Kidney (tissue), 14 donors: ENCODE results near the gene PLA2G2C. TPM values are rescaled to one million over a fixed set of nuclear protein-coding genes. Genes with fewer than 3 reads are reported as not detected.

Source experiments
- DNase-seq, 5 donors: peaks; one replicate each; pipeline ENCODE4 v3.0.0-alpha.2; 2013 to 2020
- FAIRE-seq: peaks from 2 replicates; lab custom pipeline; 2012; peaks lifted over from hg19 to GRCh38; lab: Jason Lieb, UNC
- H3K27ac ChIP-seq, 2 donors: one replicate each; pipeline ENCODE4 v1.7.0; 2013; ENCODE audit warnings: low read depth in 2 of 2, low read length in 2 of 2, inconsistent platforms in 1 of 2
- H3K27me3 ChIP-seq: one replicate; pipeline ENCODE4 v1.7.1; 2013; ENCODE audit warnings: low read length, inconsistent platforms; ENCODE audit not compliant: control insufficient read depth, insufficient read depth
- H3K36me3 ChIP-seq, 3 donors: one replicate each; pipeline versions ENCODE4 v1.7.0 to v1.7.1; 2013; ENCODE audit warnings: low read length in 3 of 3, control low read depth in 1 of 3, inconsistent platforms in 1 of 3; ENCODE audit not compliant: insufficient read depth in 3 of 3, control insufficient read depth in 2 of 3
- H3K4me1 ChIP-seq, 3 donors: one replicate each; pipeline versions ENCODE4 v1.7.0 to v1.7.1; 2013; ENCODE audit warnings: low read length in 3 of 3, inconsistent platforms in 1 of 3, low read depth in 1 of 3; ENCODE audit not compliant: control insufficient read depth in 2 of 3, insufficient read depth in 2 of 3
- H3K4me3 ChIP-seq, 3 donors: one replicate each; pipeline versions ENCODE4 v1.7.0 to v1.8.1; 2013; ENCODE audit warnings: low read length in 3 of 3, control low read depth in 1 of 3, inconsistent platforms in 1 of 3
- H3K9ac ChIP-seq, 3 donors: one replicate each; pipeline versions ENCODE4 v1.7.0 to v1.7.1; 2013; ENCODE audit warnings: low read length in 3 of 3, control low read depth in 1 of 3, inconsistent platforms in 1 of 3
- H3K9me3 ChIP-seq, 3 donors: one replicate each; pipeline versions ENCODE4 v1.7.0 to v1.7.1; 2013; ENCODE audit warnings: low read length in 3 of 3, control low read depth in 1 of 3, inconsistent platforms in 1 of 3; ENCODE audit not compliant: control insufficient read depth in 2 of 3, insufficient read depth in 1 of 3
- CTCF ChIP-seq: IDR thresholded peaks from 3 replicates; pipeline ENCODE4 v1.5.1; 2012; ENCODE audit warnings: mild to moderate bottlenecking, moderate library complexity, borderline replicate concordance; ENCODE audit not compliant: insufficient read depth; ENCODE audit errors: extremely low read depth
- intact Hi-C: fragments of 100-400 bp; cut with DNase I; formaldehyde crosslinking; loops from one replicate; pipeline ENCODE4 v1.11.1; 2022
- polyA plus RNA-seq: library from polyadenylated mRNA; stranded (reverse); fragments of 350-450 nt; fragmentation: Illumina TruSeq; extraction: RNeasy Lipid Tissue Mini Kit (QIAGEN cat#74804); gene quantifications from one replicate; pipeline ENCODE4 v1.2.3, GENCODE V29; 2014; ENCODE audit warnings: low read depth, low replicate concordance; ENCODE audit not compliant: insufficient read depth
- total RNA-seq: library from RNA; stranded (reverse); fragmentation: NEBNext Ultra II Directional; extraction: Animal tissue kit (Norgen Biotek cat#: 25700); gene quantifications from one replicate; pipeline ENCODE4 v1.2.1, GENCODE V29; 2021
- donor health status: control.
- donor health status: control.
- donor health status: control.
- donor health status: control.
- donor health status: control.
- donor health status: DM: yes; HTN: yes; CAD: no.
- donor health status: Normal renal cell carcinoma (clear cell type).

The PLA2G2C gene
- total and polyA plus RNA-seq, 2 donors from 2014 or later = 0.31 TPM; not detected in 1

- Histone ChIP-seq H3K27ac (no peak overlapping the region), H3K9me3 (no peaks in the 10 kb centered on the region), H3K36me3 (no peaks in the 10 kb centered on the region), H3K4me3 (no peak overlapping the region), H3K9ac (no peak overlapping the region), H3K4me1 (peaks cover 0 to 4% (median 3%) of the 10 kb centered on the region in 3 donors), H3K27me3 (no peaks in the 10 kb centered on the region)
- DNase-seq (peak in 1 of 5 donors; percentile 21), FAIRE-seq (no peak)
- TF ChIP-seq CTCF = no peak
- intact Hi-C loops = no loop called here
Observed at GRCh38 chr1:20227704-20228103, 41.4 kb upstream of the PLA2G2C start.

- no peak overlapping the region for H3K9ac ChIP-seq
- FAIRE-seq = no peak
- H3K9me3 ChIP-seq = no peaks in the 10 kb centered on the region
- no peak overlapping the region for H3K4me3 ChIP-seq
- no peak for TF ChIP-seq CTCF
- DNase-seq = peak in 1 of 5 donors; percentile 20
- H3K27ac ChIP-seq = no peak overlapping the region
- no peaks in the 10 kb centered on the region for H3K27me3 ChIP-seq
- peaks cover 0 to 4% (median 3%) of the 10 kb centered on the region in 3 donors for H3K4me1 ChIP-seq
- no peaks in the 10 kb centered on the region for H3K36me3 ChIP-seq
- intact Hi-C loops = no loop called here
Observed at GRCh38 chr1:20224546-20224945, 38.2 kb upstream of the PLA2G2C start.

- DNase-seq (peak in 4 of 5 donors; percentile 56 to 79 (median 70)), FAIRE-seq (no peak)
- TF ChIP-seq CTCF = no peak
- Histone ChIP-seq H3K27me3 (no peaks in the 10 kb centered on the region), H3K27ac (peak overlapping the region; percentile 46 to 61), H3K4me1 (peaks cover 0 to 4% (median 3%) of the 10 kb centered on the region in 3 donors), H3K9ac (no peak overlapping the region), H3K36me3 (no peaks in the 10 kb centered on the region), H3K4me3 (no peak overlapping the region), H3K9me3 (no peaks in the 10 kb centered on the region)
- intact Hi-C loops = no loop called here
Observed at GRCh38 chr1:20223551-20224419, 37.5 kb upstream of the PLA2G2C start.
